T-helper 2 cell (primary cell): ENCODE results near the gene ZNF253.
A peak's percentile ranks its signal among the peaks of the same experiment; 100 is the strongest.
"Not testable (repeated sequence)": the region's sequence is repeated elsewhere in the genome, so short reads cannot be mapped to it uniquely, and the experiment has no call there.

Experiments used
- DNase-seq, 5 experiments: peaks; one replicate each; pipeline versions ENCODE4 v3.0.0 to v3.0.0-alpha.2; 2012 to 2022

Gene ZNF253

DNA sequence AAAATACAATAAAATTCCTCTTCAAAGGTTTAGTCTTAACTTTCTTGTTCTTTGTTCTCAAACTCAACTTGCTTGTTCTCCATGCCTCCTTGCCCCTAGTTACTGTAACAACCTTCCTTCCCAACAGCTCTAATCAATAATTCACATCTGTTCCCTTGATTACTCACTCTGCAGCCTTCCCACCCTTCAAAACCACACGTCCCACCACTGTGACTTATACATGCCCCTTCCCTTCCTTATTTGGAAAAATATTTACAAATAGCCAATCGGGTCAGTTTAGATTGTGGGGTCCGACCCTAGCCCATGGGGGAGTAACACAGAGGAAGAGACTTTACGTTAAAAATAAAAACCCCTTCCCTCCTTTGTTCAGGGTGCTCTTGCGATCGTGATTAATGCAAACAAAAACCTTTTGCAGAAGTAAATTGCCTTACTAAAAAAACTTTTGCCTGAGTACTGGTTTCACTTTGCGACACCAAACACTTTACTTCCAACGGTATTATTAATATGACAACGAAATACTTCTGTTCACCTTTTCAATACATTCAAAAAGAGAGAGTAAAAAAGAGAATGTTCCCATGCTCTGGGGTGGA lies 34.6 kb downstream of the ZNF253 start:
- DNase-seq = peak in 1 of 5 experiments; percentile 1

DNA sequence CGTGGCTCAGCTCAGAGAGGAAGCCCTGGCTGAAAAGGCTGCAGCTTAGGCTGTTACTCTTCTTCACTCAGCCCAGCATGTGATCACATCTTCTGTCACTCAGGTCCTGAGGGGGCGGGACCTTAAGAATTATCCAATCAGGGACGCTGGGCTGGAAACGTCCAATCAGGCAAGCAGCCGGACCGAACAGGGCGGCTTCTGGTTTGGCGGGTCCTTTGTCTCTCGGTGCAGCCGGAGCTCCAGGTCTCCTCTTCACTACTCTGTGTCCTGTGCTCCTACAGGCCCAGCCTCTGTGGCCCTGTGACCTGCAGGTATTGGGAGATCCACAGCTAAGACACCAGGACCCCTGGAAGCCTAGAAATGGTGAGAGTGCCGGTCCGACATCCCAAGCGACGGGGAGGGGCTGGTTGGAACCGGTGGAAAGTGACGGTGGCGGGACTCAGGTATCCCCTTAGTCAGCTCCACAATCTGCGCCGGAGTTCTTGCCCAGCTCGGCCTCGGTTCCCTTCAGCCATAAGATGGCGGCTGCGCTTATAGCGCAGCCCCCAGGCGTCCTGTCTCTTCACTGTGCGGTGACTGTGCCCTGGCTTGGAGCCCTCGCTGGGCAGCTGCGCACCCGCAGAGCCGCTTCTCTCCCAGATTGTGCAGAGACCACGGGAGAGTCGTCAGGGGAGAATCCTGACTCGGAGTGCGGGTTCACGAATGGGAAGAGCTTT lies 35.2 kb downstream of the ZNF253 start, which contains the start of gene ZNF93:
Gene ZNF93, plus strand, starts transcription at position 218 of the 716 bp plus-strand sequence. Its CDS starts 143 bp downstream, at position 361.
- DNase-seq = peak; percentile 59 to 92 (median 80)

DNA sequence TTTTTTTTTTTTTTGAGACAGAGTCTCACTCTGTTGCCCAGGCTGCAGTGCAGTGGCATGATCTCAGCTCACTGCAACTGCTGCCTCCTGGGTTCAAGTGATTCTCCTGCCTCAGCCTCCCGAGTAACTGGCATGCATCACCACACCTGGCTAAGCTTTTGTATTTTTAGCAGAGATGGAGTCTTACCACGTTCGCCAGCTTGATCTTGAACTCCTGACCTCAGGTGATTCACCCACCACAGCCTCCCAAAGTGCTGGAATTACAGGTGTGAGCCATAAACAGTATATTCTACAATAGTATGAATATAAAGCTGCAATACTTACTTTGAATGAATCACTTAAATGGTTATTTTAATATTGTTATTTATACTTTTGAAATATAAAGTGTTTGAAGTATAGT lies 41.9 kb downstream of the ZNF253 start:
- not testable (repeated sequence) for DNase-seq

DNA sequence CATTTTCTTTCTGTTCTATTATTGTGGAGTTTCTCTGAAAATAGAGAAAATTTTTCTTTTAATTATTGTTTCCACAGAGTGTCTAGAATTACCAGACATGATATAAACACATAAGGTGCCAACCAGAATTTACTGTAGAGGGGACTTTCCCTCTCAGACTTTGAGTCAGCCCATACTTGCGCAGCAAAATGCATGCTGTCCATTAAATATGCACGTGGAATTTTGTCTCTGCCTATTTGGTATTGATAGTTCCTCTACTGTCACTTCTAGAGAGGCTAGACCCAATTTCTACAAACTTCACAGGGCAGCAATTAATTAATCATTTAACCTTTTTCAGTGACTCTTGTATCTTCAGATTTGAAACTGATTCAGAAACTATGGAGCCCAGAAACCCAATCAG lies 44.0 kb downstream of the ZNF253 start:
- DNase-seq = no peak

DNA sequence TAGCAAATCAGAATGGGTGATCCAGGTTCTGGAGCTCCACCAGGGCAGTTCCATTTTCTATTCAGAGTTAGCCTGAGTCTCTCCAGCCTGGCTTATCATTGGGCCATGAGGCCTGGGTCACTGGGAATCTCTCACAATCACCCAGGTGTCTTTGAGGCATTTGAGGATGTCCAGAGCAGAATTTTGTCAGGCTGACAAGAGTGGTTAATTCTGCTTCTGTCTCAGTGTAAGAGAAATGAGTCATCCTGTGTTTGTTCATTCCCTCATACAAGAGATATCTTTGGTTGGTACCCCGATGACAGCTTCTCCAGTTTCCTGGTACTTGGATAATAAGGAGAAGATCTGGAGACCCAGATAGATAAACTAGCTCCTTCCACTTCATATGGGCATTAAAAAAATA lies 45.5 kb downstream of the ZNF253 start:
- no peak for DNase-seq

DNA sequence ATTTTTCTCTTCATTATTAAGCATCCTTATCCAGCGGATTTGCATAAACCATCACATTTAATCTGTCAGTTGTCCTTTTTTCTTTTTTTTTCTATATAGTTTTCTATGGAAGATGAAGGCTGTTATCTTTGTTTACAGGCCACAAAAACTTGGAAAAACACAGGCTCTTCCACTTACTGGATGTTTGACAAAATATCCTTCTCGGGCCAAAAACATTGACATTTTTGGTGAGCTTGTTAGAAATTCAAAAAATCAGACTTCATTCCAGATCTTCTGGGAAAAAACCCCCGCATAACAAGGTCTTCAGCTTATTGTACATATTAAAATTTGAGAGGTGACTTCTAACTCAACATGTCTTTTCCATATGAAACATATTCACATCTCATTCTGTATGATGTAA lies 48.9 kb downstream of the ZNF253 start:
- no peak for DNase-seq

DNA sequence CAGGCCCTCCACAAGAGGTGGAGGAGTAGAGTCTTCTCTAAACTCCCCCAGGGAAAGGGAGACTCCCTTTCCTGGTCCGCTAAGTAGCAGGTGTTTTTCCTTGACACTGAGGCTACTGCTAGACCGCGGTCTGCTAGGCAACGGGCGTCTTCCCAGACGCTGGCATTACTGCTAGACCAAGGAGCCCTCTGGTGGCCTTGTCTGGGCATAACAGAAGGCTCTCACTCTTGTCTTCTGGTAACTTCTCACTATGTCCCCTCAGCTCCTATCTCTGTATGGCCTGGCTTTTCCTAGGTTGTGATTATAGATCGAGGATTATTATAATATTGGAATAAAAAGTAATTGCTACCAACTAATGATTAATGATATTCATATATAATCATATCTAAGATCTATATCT lies 64.7 kb downstream of the ZNF253 start:
- DNase-seq = peak in 1 of 5 experiments; percentile 15

DNA sequence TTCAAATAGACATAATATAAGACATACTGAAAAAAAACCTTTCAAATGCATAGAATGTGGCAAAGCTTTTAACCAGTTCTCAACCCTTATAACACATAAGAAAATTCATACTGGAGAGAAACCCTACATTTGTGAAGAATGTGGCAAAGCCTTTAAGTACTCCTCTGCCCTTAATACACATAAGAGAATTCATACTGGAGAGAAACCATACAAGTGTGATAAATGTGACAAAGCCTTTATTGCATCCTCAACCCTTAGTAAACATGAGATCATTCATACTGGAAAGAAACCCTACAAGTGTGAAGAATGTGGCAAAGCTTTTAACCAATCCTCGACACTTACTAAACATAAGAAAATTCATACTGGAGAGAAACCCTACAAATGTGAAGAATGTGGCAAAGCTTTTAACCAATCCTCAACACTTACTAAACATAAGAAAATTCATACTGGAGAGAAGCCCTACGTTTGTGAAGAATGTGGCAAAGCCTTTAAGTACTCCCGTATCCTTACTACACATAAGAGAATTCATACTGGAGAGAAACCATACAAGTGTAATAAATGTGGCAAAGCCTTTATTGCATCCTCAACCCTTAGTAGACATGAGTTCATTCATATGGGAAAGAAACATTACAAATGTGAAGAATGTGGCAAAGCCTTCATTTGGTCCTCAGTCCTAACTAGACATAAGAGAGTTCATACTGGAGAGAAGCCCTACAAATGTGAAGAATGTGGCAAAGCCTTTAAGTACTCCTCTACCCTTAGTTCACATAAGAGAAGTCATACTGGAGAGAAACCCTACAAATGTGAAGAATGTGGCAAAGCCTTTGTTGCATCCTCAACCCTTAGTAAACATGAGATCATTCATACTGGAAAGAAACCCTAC lies 68.0 kb downstream of the ZNF253 start:
- not testable (repeated sequence) for DNase-seq

DNA sequence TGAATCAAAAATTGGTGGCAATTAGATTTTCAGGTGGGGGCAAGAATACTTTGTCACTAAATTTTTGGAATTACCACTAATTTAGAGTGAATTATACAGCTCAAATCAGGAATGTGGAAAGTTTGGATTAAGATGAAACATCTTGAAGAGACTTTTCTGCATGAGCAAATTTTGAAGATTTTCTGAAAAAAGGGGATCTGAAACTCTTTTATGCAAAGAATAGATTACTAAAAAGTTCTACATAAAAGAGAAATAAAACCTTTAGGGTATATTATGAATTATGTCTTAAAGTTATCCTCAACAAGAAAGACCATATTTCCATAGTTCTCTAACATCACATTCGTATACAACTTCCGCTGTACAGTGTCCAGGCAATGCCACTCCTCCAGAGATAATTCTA lies 71.7 kb downstream of the ZNF253 start:
- no peak for DNase-seq

DNA sequence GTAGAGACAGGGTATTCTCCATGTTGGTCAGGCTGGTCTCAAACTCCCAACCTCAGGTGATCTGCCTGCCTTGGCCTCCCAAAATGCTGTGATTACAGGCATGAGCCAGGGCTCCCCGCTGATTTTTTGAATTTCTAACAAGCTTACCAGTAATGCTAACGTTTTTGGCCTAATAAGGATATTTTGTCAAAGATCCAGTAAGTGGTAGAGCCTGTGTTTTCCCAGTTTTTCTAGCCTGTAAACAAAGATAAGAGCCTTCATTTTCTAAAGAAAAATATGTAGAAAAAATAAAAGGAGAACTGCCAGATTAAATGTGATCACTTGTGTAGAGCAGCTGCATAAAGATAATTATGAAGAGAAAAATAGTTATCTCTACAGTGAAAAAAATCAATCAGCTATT lies 72.8 kb downstream of the ZNF253 start:
- DNase-seq = no peak

DNA sequence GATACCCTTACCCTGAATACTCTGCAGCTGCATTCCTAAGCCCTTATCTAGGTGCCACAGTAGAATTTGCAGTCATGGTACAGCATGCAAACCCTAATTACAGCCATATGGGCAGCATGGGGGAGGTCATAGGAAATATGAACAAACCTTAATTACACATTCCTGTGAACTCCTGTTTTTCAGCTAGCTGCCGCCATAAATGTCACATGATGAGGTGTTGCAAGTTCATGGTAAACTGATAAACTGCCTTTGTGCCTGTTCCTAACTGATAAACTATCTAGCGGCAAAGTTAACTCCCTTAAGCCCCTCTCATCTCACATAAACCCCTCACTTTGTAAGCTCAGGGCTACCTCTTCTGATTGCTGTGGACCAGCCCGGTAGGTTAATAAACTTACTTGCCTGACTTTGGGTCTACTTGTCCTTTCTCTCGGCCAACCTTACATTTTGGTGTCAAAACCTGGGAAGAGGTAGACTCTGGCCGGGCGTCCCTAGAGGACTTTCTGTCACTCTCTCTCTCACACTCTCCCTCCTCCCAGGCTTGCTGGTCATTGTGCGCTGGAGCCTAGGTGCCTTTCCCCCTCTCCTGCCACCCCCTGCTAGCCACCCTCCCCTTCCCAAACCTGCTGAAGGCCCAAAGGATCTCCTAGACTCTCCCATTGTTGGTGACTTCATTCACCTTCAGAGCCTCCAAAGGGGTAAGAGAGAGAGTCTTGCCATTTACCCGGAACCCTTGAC lies 78.3 kb downstream of the ZNF253 start:
- DNase-seq = no peak
